K562 (cell line): ENCODE data around the gene PAFAH1B1. TPM values are rescaled to one million over a fixed set of nuclear protein-coding genes. Genes with fewer than 3 reads are reported as not detected.

ENCODE experiments used
- EGR1 ChIP-seq: fragments of 450-650 bp; conservative IDR thresholded peaks from 2 replicates; pipeline ENCODE4 v1.6.1; 2017; ENCODE audit warnings: mild to moderate bottlenecking
- EP400 ChIP-seq: fragments of 450-650 bp; IDR thresholded peaks from 2 replicates; pipeline ENCODE4 v1.6.1; 2017; ENCODE audit warnings: antibody characterized with exemption, mild to moderate bottlenecking, moderate library complexity
- HDAC3 ChIP-seq: fragments of 450-650 bp; IDR thresholded peaks from 2 replicates; pipeline ENCODE4 v1.6.1; 2018; ENCODE audit warnings: borderline replicate concordance, mild to moderate bottlenecking, moderate library complexity; ENCODE audit not compliant: partially characterized antibody
- RBM34 ChIP-seq: fragments of 200-400 bp; formaldehyde crosslinking; IDR thresholded peaks from 2 replicates; pipeline ENCODE4 v1.6.1; 2018; ENCODE audit warnings: low read length, borderline replicate concordance; ENCODE audit not compliant: insufficient read depth
- SNIP1 ChIP-seq: fragments of 450-650 bp; IDR thresholded peaks from 2 replicates; pipeline ENCODE4 v1.7.1; 2017; ENCODE audit warnings: low read depth, mild to moderate bottlenecking
- TAF1 ChIP-seq: IDR thresholded peaks from 2 replicates; pipeline ENCODE4 v1.6.1; 2011; ENCODE audit warnings: mild to moderate bottlenecking, low read length, moderate library complexity; ENCODE audit not compliant: insufficient read depth, control insufficient read depth, severe bottlenecking; ENCODE audit errors: extremely low read depth
- ZNF444 ChIP-seq: fragments of 250-450 bp; sonication (Bioruptor Pico); IDR thresholded peaks from 2 replicates; pipeline ENCODE4 v1.4.0; 2020; ENCODE audit warnings: mild to moderate bottlenecking, moderate library complexity
- polyA plus RNA-seq, 8 experiments: library from polyadenylated mRNA; depleted of rRNA in 4 of 8; stranded (reverse) in 5 of 8; unstranded in 3 of 8; fragments of >200 nt; fragmentation: Nextera tagmentation in 2 of 8; fragmentation: Illumina TruSeq in 1 of 8; extraction: Ambion mirVana in 2 of 8; extraction: Trizol in 1 of 8; gene quantifications; 2 replicates each; pipeline versions ENCODE4 v1.2.1 to v1.2.3, GENCODE V29; 2011 to 2014; ENCODE audit warnings: inconsistent platforms in 1 of 8, missing spikeins in 1 of 8
- total RNA-seq, 7 experiments: library from RNA; depleted of rRNA in 6 of 7; stranded (reverse); fragments of >200 nt in 6 of 7; fragmentation: Illumina TruSeq in 2 of 7; extraction: Trizol in 2 of 7; gene quantifications; 2 replicates each; pipeline versions ENCODE4 v1.2.1 to v1.2.3, GENCODE V29; 2011 to 2021; ENCODE audit warnings: low replicate concordance in 1 of 7
- TF ChIP-seq, protein P1 (sequence below), 2 experiments: IDR thresholded peaks; 2 replicates each; pipeline ENCODE4 v1.6.1; 2012; ENCODE audit warnings: improper control_type of control experiment in 2 of 2, low read depth in 2 of 2, low read length in 2 of 2, borderline replicate concordance in 1 of 2
- TF ChIP-seq, protein P2 (sequence below): fragments of 200-800 bp; sonication (Bioruptor generic); IDR thresholded peaks from 2 replicates; pipeline ENCODE4 v1.6.1; 2017; ENCODE audit warnings: missing genetic modification characterization, missing compliant biosample characterization
- TF ChIP-seq, protein P3 (sequence below): fragments of 450-650 bp; IDR thresholded peaks from 2 replicates; pipeline ENCODE4 v1.6.1; 2016; ENCODE audit warnings: antibody characterized with exemption
- TF ChIP-seq, protein P4 (sequence below): fragments of 250-450 bp; sonication (Bioruptor Pico); IDR thresholded peaks from 2 replicates; pipeline ENCODE4 v1.8.0; 2022; ENCODE audit warnings: moderate library complexity, mild to moderate bottlenecking, inconsistent platforms
- TF ChIP-seq, protein P5 (sequence below): fragments of 250-450 bp; sonication (Bioruptor Pico); IDR thresholded peaks from 2 replicates; pipeline ENCODE4 v1.5.0; 2021

PAFAH1B1 gene
- total and polyA plus RNA-seq, 9 of the 15 experiments (the other 6 are each of a cell fraction or from before 2014, with no cell fraction given): 23.3 to 66.4 (median 40.2) TPM

DNA sequence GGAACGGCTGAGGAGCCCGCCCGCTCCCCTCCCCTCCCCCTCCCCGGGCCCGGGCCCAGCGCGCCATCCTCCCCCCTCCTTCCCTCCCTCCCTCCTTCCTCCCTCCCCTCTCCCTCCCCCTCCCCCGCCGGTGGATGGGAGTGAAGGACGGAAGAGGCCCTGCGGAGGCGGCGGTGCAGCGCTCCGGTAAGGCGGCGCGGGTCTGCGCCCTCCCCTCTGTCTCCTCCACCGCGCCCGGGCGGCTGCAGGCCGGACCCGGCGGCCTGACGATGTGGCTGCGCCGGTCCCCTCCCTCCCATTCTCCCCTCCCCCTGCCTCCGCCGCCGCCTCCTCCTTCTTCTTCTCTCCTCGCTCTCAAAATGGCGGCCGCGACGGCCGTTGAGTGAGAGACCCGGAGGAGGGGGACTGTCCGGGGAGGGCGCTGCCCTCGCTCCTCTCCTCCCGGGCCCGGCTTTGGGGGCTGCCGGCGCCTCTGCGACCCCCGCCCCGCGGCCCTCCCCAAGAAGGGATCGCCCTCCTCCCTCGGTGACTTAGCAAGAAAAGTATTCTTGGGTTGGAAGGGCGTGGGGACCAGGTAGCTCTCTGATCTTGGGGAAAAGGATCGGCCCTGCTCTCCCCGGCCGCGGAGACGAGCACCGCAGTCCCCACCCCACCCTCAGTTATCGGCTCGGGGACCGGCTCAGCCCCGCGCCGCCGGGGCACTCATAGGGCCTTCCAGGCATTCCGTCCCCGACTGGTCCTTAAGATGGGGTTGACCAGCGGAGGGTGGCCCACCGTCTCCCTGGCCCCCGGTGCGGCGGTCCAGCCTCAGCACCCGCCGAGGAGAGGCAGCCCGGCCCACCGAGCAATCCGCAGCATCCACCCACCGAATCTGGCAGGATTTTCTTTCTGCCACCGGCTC lies 617 bp downstream of the PAFAH1B1 start (continued):
- TF ChIP-seq, protein P1, sequence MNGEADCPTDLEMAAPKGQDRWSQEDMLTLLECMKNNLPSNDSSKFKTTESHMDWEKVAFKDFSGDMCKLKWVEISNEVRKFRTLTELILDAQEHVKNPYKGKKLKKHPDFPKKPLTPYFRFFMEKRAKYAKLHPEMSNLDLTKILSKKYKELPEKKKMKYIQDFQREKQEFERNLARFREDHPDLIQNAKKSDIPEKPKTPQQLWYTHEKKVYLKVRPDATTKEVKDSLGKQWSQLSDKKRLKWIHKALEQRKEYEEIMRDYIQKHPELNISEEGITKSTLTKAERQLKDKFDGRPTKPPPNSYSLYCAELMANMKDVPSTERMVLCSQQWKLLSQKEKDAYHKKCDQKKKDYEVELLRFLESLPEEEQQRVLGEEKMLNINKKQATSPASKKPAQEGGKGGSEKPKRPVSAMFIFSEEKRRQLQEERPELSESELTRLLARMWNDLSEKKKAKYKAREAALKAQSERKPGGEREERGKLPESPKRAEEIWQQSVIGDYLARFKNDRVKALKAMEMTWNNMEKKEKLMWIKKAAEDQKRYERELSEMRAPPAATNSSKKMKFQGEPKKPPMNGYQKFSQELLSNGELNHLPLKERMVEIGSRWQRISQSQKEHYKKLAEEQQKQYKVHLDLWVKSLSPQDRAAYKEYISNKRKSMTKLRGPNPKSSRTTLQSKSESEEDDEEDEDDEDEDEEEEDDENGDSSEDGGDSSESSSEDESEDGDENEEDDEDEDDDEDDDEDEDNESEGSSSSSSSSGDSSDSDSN (IDR thresholded peaks at IDR 0.05; ENCODE audit: borderline replicate concordance in 1 of 2, low read depth in 2 of 2, low read length in 2 of 2): 0 out of 4 replicates have a peak, but pooled peaks of 1 of the 2 experiments have one; percentile 22
- no peak for TF ChIP-seq HDAC3
- peak; percentile 59 for TF ChIP-seq EGR1
- TF ChIP-seq, protein P2, sequence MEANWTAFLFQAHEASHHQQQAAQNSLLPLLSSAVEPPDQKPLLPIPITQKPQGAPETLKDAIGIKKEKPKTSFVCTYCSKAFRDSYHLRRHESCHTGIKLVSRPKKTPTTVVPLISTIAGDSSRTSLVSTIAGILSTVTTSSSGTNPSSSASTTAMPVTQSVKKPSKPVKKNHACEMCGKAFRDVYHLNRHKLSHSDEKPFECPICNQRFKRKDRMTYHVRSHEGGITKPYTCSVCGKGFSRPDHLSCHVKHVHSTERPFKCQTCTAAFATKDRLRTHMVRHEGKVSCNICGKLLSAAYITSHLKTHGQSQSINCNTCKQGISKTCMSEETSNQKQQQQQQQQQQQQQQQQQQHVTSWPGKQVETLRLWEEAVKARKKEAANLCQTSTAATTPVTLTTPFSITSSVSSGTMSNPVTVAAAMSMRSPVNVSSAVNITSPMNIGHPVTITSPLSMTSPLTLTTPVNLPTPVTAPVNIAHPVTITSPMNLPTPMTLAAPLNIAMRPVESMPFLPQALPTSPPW (CRISPR knock-in tag): peak; percentile 99
- peak; percentile 40; the same call in 1 of the 2 replicates for TF ChIP-seq EP400
- TF ChIP-seq ZNF444: peak; percentile 92
- TF ChIP-seq TAF1: peak; percentile 84
- TF ChIP-seq SNIP1: no peak
- TF ChIP-seq, protein P3, sequence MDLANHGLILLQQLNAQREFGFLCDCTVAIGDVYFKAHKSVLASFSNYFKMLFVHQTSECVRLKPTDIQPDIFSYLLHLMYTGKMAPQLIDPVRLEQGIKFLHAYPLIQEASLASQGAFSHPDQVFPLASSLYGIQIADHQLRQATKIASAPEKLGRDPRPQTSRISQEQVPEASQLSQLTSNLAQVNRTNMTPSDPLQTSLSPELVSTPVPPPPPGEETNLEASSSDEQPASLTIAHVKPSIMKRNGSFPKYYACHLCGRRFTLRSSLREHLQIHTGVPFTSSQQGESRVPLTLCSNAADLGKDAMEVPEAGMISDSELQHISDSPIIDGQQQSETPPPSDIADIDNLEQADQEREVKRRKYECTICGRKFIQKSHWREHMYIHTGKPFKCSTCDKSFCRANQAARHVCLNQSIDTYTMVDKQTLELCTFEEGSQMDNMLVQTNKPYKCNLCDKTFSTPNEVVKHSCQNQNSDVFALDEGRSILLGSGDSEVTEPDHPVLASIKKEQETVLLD: no peak
- no peak for TF ChIP-seq RBM34
- TF ChIP-seq, protein P4, sequence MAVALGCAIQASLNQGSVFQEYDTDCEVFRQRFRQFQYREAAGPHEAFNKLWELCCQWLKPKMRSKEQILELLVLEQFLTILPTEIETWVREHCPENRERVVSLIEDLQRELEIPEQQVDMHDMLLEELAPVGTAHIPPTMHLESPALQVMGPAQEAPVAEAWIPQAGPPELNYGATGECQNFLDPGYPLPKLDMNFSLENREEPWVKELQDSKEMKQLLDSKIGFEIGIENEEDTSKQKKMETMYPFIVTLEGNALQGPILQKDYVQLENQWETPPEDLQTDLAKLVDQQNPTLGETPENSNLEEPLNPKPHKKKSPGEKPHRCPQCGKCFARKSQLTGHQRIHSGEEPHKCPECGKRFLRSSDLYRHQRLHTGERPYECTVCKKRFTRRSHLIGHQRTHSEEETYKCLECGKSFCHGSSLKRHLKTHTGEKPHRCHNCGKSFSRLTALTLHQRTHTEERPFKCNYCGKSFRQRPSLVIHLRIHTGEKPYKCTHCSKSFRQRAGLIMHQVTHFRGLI (CRISPR knock-in tag): no peak
- TF ChIP-seq, protein P5, sequence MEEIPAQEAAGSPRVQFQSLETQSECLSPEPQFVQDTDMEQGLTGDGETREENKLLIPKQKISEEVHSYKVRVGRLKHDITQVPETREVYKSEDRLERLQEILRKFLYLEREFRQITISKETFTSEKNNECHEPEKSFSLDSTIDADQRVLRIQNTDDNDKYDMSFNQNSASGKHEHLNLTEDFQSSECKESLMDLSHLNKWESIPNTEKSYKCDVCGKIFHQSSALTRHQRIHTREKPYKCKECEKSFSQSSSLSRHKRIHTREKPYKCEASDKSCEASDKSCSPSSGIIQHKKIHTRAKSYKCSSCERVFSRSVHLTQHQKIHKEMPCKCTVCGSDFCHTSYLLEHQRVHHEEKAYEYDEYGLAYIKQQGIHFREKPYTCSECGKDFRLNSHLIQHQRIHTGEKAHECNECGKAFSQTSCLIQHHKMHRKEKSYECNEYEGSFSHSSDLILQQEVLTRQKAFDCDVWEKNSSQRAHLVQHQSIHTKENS (CRISPR knock-in tag): no peak
